Naive thymus-derived CD8-positive, alpha-beta T cell (primary cell): ENCODE results near the gene APLF. TPM values are rescaled to one million over a fixed set of nuclear protein-coding genes. Genes with fewer than 3 reads are reported as not detected.
"Not testable (repeated sequence)": the region's sequence is repeated elsewhere in the genome, so short reads cannot be mapped to it uniquely, and the experiment has no call there.

ENCODE experiments used
- ATAC-seq, 2 donors: fragments of 150-1000 bp; cut with Tn5 transposase in 1 of 2; sonication (Bioruptor Pico), chemical (Tn5 transposase) in 1 of 2; 1 replicate in 1 of 2; 2 replicates in 1 of 2; pipeline ENCODE4 v1.10.0; 2021; ENCODE audit warnings: mild to moderate bottlenecking in 2 of 2, moderate library complexity in 2 of 2
- POLR2A ChIA-PET: fragments of 350-600 bp; sonication (Branson Sonifier 250); formaldehyde crosslinking; loops from one replicate; lab custom pipeline; 2021; ENCODE audit warnings: antibody characterized with exemption; lab: Charles Lee
- DNase-seq, 10 donors: peaks; one replicate each; pipeline versions ENCODE4 v3.0.0 to v3.0.0-alpha.2; 2020 to 2022
- H3K27ac Mint-ChIP-seq, 10 donors: one replicate each; pipeline ENCODE4 v1.8.0; 2020 to 2022; ENCODE audit warnings: mild to moderate bottlenecking in 10 of 10, mixed read lengths in 10 of 10, moderate library complexity in 4 of 10, inconsistent platforms in 1 of 10
- H3K27me3 Mint-ChIP-seq, 5 donors: one replicate each; pipeline ENCODE4 v1.8.0; 2021 to 2022; ENCODE audit warnings: mixed read lengths in 5 of 5
- H3K36me3 Mint-ChIP-seq, 3 donors: one replicate each; pipeline ENCODE4 v1.8.0; 2020 to 2022; ENCODE audit warnings: mixed read lengths in 3 of 3, mild to moderate bottlenecking in 2 of 3, inconsistent platforms in 1 of 3
- H3K4me1 Mint-ChIP-seq, 4 donors: one replicate each; pipeline ENCODE4 v1.8.0; 2021 to 2022; ENCODE audit warnings: mixed read lengths in 4 of 4
- H3K4me3 Mint-ChIP-seq, 10 donors: one replicate each; pipeline ENCODE4 v1.8.0; 2020 to 2022; ENCODE audit warnings: mild to moderate bottlenecking in 10 of 10, mixed read lengths in 10 of 10, moderate library complexity in 6 of 10, inconsistent platforms in 1 of 10
- H3K9me3 Mint-ChIP-seq, 9 donors: one replicate each; pipeline ENCODE4 v1.8.0; 2020 to 2022; ENCODE audit warnings: mixed read lengths in 9 of 9, mild to moderate bottlenecking in 3 of 9, inconsistent platforms in 1 of 9, moderate library complexity in 1 of 9
- polyA plus RNA-seq, 3 donors: library from polyadenylated mRNA; unstranded; fragments of 300-500 nt; fragmentation: Illumina TruSeq; gene quantifications; one replicate each; pipeline ENCODE4 v1.2.3, GENCODE V29; 2021
- total RNA-seq, 8 experiments: library from RNA in 2 of 8; stranded (reverse) in 2 of 8; gene quantifications; one replicate each; pipeline ENCODE4 v1.2.3 and lab custom pipeline; 2021 to 2026

The APLF gene
- total and polyA plus RNA-seq, 5 experiments from 2014 or later = 1.4 to 9.7 (median 1.6) TPM

DNA sequence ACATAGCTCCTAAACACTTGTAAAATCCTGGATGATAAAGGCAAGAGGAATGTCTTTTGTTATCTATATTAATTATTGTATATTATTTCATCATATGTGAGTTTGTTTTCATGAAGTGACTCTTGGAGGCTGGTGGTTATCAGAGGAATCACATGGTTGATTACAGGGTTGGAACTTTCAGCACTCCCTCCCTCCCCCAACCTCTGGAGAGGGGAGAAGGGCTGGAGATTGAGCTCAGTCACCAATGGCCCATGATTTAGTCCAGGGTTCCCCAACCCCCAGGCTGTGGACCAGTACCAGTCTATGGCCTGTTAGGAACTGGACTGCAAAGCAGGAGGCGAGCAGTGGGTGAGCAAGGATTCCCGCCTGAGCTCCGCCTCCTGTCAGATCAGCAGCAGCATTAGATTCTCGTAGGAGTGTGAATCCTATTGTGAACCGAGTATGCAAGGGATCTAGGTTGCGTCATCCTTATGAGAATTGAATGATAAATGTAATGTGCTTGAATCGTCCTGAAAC lies 38.0 kb upstream of the APLF start:
- Mint-ChIP-seq H3K4me3 (no peak overlapping the region), H3K27me3 (no peaks in the 10 kb centered on the region), H3K36me3 (no peaks in the 10 kb centered on the region), H3K27ac (no peak overlapping the region), H3K4me1 (peaks cover 0 to 33% (median 3%) of the 10 kb centered on the region in 4 donors), H3K9me3 (no peaks in the 10 kb centered on the region)
- DNase-seq (no peak), ATAC-seq (no peak)
- POLR2A ChIA-PET = no interaction called here

DNA sequence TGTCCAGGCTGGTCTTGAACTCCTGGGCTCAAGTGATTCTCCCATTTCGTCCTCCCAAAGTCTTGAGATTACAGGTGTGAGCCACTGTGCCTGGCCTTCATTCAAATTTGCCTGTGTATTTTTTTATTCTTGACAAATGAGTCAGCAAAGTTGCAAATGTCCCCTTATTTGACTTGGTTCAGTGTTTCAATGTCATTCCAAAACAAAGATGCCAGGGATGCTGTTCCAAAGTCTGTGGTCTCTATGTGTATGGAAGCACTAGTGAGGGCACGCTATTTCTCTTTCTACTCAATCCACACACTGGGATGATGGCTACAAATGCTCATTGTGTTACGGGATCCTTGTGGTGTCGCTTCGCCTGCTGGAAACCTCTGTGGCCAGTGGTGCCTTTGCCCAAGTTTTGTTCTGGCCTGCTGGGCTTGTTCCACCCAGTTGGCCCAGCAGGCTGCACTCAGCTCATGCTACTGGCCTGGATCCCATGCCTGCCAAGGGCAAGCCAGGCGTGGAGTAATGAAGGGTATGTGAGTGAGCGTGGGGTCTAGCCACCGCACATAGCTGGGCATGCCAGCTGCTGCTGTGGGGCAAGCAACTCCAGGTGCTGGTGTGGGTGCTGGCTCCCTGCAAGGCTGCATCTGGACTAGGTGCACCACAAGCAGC lies 35.9 kb upstream of the APLF start:
- Mint-ChIP-seq H3K27ac (no peak overlapping the region), H3K4me1 (peaks cover 0 to 30% (median 3%) of the 10 kb centered on the region in 4 donors), H3K4me3 (no peak overlapping the region), H3K27me3 (no peaks in the 10 kb centered on the region), H3K36me3 (no peaks in the 10 kb centered on the region), H3K9me3 (no peaks in the 10 kb centered on the region)
- POLR2A ChIA-PET = no interaction called here
- no peak for DNase-seq
- no peak for ATAC-seq

DNA sequence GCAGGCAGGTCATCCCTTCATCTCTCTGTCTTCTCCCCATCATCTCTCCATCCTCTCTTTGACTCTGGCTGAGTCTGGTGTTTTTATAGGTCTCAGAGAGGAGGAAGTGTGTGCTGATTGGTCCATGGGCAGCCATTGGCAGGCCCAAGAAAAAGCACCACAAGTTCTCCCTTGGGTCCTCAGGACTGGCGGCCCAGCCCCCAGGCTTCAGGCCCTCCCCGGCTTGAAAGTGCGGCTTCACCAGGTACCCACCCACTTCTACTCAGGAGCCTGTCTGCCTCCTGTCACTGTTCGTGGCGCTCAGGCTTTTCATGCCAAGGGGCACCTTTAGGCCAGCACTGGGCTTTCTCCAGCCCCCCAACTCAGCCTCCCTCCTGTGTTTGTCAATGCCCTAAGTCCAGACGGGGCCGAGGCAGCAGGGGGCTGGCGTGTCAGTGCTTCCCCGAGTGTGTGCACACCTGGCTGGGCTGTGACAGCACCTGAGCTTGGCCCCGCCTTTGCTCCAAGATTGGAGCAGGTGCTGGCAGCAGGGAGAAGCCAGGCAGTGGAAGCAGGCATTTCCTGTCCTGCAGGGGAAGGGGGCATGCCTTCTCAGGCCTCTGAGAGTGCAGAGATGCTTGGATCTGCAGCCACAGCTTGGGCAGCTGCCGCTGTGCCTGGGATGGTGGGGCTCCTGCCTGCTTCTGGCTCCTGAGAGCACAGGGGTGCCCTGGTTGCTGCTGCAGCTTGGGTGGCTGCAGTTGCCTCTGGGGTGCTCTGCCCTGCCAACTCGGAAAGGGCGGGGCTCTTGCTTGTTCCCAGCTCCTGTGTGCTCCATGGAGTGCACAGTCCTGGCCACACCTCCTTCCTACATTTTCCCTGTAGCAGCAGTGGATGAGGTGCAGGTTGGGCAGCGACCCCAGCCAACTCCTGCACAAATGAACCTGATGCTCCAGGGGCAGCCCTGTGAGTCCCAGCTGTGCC lies 34.4 kb upstream of the APLF start:
- peak overlapping the region in 2 of 10 donors; percentile 19 to 22 for H3K27ac Mint-ChIP-seq
- H3K4me1 Mint-ChIP-seq = peaks cover 0 to 18% (median 1%) of the 10 kb centered on the region in 4 donors
- POLR2A ChIA-PET = no interaction called here
- no peaks in the 10 kb centered on the region for H3K36me3 Mint-ChIP-seq
- H3K4me3 Mint-ChIP-seq = no peak overlapping the region
- DNase-seq (no peak), ATAC-seq (no peak)
- no peaks in the 10 kb centered on the region for H3K9me3 Mint-ChIP-seq
- no peaks in the 10 kb centered on the region for H3K27me3 Mint-ChIP-seq

DNA sequence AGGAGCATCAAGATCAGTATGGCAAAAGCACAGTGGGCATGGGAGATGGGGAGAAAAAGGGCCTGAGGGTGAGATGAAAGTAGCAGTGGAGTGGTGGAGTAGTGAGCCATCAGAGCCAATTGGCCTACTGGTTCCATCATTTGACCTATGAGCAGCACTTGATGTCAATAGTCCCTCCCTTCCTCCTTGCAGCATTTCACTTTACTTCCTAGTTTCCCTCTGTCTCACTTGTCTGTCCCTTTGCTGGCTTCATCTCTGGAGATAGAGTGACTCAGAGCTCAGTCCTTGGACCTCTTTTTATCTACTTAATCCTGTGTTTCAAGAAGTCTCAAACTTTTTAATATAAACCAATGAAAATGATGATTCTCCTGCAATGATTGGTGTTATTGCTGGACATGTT lies 32.4 kb upstream of the APLF start:
- no peak overlapping the region for H3K27ac Mint-ChIP-seq
- no peak for DNase-seq
- ATAC-seq = no peak

DNA sequence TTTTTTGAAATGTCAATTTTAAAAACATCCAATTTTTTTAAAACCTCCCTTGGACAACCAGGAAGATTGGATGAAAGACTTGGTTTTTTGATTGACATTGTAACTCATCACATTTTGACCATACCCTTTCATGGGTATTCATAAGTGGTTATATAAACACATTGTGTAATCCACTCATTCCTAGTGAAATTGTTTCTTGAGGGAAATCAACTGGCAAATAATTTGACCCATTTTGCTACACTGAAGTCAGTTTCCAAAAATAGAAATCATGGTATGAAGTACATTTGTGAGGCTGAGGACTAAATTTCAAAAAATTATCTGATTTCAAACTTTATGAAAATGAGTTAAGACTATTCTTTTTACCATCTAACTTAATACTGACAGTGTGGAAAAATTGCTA lies 31.8 kb upstream of the APLF start:
- ATAC-seq = no peak
- no peak overlapping the region for H3K27ac Mint-ChIP-seq
- peaks cover 0 to 29% (median 1%) of the 10 kb centered on the region in 4 donors for H3K4me1 Mint-ChIP-seq
- DNase-seq = no peak
- H3K36me3 Mint-ChIP-seq = no peaks in the 10 kb centered on the region
- POLR2A ChIA-PET = no interaction called here
- no peaks in the 10 kb centered on the region for H3K27me3 Mint-ChIP-seq
- H3K9me3 Mint-ChIP-seq = no peaks in the 10 kb centered on the region
- no peak overlapping the region for H3K4me3 Mint-ChIP-seq

More for the DNA sequence above, 32.4 kb upstream of the APLF start:
- POLR2A ChIA-PET = no interaction called here
- Mint-ChIP-seq H3K9me3 (no peaks in the 10 kb centered on the region), H3K4me1 (peaks cover 0 to 23% (median 1%) of the 10 kb centered on the region in 4 donors), H3K4me3 (no peak overlapping the region), H3K27me3 (no peaks in the 10 kb centered on the region), H3K36me3 (no peaks in the 10 kb centered on the region)

DNA sequence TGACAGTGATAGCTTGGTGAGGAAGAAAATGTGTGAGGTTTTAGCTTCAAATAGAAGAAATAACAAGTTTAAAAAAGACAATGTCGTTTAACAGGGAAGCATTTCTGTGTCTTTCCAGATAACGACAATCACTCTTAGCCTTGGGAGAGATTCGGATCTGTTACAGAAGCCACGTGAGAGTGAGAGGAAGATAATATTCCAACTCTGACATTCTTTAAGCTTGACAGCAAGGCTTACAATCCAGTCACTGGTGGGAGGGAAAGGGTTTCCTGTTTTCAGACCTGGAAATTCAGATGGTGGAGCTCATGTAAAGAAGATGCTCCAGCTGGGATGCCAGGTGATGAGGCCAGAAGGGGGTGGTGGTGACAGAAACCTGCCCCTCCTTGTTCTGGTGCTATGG lies 31.1 kb upstream of the APLF start:
- POLR2A ChIA-PET = no interaction called here
- ATAC-seq (no peak), DNase-seq (no peak)
- Mint-ChIP-seq H3K27me3 (no peaks in the 10 kb centered on the region), H3K27ac (peak overlapping the region in 4 of 10 donors; percentile 7 to 66 (median 24)), H3K9me3 (no peaks in the 10 kb centered on the region), H3K36me3 (no peaks in the 10 kb centered on the region), H3K4me1 (peaks cover under 1 to 35% (median 3%) of the 10 kb centered on the region in 4 donors), H3K4me3 (no peak overlapping the region)

DNA sequence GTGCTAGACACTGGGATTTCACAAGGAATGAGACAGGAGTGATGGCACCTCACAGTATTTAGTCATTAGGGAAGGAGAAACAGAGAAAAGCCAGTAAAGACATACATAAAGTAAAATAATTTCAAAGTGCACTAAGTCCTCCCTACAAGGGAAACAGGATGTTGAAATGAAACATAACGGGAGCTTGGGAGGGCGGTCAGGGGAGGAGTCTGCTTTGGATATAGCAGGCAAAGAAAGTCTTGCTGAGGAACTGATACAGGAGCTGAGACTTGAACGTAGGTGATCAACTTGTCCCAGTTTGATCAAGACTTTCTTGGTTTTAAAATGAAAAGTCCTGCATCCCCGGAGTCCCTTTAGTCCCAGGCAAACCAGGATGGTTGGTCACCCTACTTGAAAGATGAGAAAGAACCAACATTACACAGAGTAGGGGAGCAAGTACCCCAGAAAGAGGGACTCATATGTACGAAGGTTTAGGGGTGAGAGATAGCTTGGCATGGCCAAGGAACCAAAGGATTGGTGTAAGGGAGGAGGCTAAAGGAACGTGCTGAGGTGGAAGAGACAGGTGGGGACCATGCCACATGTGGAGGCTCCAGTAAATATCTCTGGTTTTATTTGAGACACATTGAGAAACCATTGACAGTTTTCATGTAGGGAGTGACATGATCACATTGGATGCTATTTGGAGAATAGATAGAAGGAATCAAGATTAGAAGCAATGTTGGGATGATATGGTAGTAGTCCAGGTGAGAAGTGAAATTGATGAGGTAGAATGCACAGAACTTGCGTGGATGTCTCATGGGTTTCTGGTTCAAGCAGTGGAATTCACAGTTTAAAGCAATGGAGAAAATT lies 28.7 kb upstream of the APLF start:
- POLR2A ChIA-PET = no interaction called here
- Mint-ChIP-seq H3K9me3 (no peaks in the 10 kb centered on the region), H3K4me1 (peaks cover 4 to 39% (median 7%) of the 10 kb centered on the region in 4 donors)

DNA sequence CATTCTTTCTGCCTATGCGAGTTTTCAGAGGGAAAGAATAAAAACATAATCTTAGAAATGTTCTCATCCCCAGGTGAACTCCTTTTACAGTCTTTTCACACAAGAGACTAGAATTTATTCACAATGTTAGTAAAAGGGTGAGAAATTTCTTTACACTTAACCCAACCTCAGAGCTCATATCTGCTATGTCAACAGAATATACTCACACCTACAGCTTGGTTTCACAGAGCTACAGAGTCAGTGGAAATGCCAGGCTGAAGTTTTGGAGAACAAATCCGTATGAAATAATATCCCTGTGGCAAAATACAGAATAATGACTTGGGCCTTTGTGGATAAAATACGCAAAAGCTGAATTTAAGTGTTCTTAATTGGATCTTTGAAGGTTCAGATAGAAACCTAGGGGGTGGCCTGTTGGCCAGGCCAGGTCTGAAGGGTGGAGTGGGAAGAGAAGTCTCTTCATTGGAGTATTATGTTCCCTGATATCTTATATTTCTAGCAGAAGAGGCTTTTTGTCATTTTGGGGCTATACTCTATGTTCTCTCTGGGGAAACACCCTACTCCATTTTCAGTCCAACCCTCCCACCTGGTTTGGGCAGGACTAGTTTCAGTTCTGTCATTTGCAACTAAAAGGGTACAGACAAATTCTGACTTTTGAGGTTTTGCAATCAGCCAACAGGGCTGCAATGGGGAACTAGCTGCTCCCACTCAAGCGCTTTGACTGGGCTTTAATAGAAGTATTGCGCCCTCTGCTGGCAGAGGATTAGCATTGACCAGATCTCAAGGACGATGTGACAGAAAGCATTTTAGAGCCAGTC lies 26.0 kb upstream of the APLF start:
- H3K27me3 Mint-ChIP-seq = no peaks in the 10 kb centered on the region
- peak overlapping the region in 5 of 10 donors; percentile 45 to 95 (median 81) for H3K27ac Mint-ChIP-seq
- H3K9me3 Mint-ChIP-seq = no peaks in the 10 kb centered on the region
- peak overlapping the region in 2 of 10 donors; percentile 36 to 69 for H3K4me3 Mint-ChIP-seq
- ATAC-seq (peak; percentile 97 to 98), DNase-seq (peak; percentile 66 to 88 (median 80))
- H3K4me1 Mint-ChIP-seq = peaks cover 4 to 39% (median 7%) of the 10 kb centered on the region in 4 donors
- POLR2A ChIA-PET = no interaction called here
- no peaks in the 10 kb centered on the region for H3K36me3 Mint-ChIP-seq

More for the DNA sequence above, 28.7 kb upstream of the APLF start:
- Mint-ChIP-seq H3K4me3 (no peak overlapping the region), H3K27me3 (no peaks in the 10 kb centered on the region), H3K27ac (peak overlapping the region in 1 of 10 donors; percentile 58), H3K36me3 (no peaks in the 10 kb centered on the region)
- no peak for DNase-seq
- no peak for ATAC-seq

DNA sequence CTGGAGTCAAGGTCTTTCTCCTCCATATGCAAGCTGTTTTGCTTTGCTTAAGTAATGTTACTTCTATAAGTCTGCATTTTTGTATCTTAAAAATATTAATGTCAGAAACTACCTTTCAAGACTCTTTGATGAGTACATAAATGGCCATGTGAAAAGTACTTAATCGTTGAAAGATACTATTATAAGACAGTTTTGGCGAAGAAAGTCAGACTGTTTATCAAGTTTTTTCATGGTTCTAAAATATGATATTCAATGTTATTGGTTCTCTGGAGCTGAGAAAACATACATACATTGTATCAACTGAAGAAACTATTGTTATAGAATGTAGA lies 25.4 kb upstream of the APLF start:
- DNase-seq (no peak), ATAC-seq (no peak)
- POLR2A ChIA-PET = no interaction called here
- Mint-ChIP-seq H3K4me1 (peaks cover 4 to 38% (median 7%) of the 10 kb centered on the region in 4 donors), H3K27me3 (no peaks in the 10 kb centered on the region), H3K27ac (peak overlapping the region in 1 of 10 donors; percentile 81), H3K36me3 (no peaks in the 10 kb centered on the region), H3K9me3 (no peaks in the 10 kb centered on the region), H3K4me3 (no peak overlapping the region)

DNA sequence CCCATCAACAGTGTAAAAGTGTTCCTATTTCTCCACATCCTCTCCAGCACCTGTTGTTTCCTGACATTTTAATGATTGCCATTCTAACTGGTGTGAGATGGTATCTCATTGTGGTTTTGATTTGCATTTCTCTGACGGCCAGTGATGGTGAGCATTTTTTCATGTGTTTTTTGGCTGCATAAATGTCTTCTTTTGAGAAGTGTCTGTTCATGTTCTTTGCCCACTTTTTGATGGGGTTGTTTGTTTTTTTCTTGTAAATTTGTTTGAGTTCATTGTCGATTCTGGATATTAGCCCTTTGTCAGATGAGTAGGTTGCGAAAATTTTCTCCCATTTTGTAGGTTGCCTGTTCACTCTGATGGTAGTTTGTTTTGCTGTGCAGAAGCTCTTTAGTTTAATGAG lies 21.0 kb upstream of the APLF start:
- H3K27me3 Mint-ChIP-seq, DNase-seq, H3K27ac Mint-ChIP-seq, ATAC-seq, H3K4me3 Mint-ChIP-seq, H3K36me3 Mint-ChIP-seq, POLR2A ChIA-PET, H3K9me3 Mint-ChIP-seq, H3K4me1 Mint-ChIP-seq: not testable (repeated sequence)

DNA sequence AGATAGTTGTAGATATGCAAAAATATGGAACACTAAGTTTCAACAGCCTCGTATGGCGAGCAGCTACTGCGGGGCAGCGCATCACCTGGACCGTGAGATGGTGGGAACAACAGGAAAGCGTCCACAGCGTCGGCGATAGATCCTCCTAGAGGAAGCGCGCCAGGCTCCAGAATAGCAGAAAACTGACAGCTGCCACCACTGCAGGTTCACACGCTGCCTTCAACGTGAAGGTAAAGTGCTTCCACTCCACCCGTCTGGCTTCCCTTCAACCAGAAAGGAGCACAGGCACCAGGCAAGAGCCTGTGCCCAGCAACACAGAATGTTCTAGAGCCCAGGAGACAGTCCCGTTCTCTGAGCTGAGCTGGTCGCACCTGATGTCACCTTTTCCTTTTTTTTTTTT lies 20.3 kb upstream of the APLF start:
- Mint-ChIP-seq H3K27ac (peak overlapping the region in 1 of 10 donors; percentile 49), H3K27me3 (no peaks in the 10 kb centered on the region), H3K4me3 (no peak overlapping the region), H3K36me3 (no peaks in the 10 kb centered on the region), H3K9me3 (peaks cover 0 to 7% (median 0%) of the 10 kb centered on the region in 9 donors), H3K4me1 (peaks cover under 1 to 2% (median 2%) of the 10 kb centered on the region in 4 donors)
- POLR2A ChIA-PET = no interaction called here
- ATAC-seq (no peak), DNase-seq (no peak)
